NCI-H1436 (cell line): ENCODE measurements around the gene BCAT1.
"Not testable (repeated sequence)": the region's sequence is repeated elsewhere in the genome, so short reads cannot be mapped to it uniquely, and the experiment has no call there.

Source experiments
- DNase-seq: peaks from one replicate; lab custom pipeline; 2025; lab: John Stamatoyannopoulos, UW

Gene BCAT1

GRCh38 chr12:24956351-24956750 lies 7.5 kb upstream of the BCAT1 start:
- not testable (repeated sequence) for DNase-seq

- DNase-seq: no peak
Measured at GRCh38 chr12:24955853-24956252, 7.0 kb upstream of the BCAT1 start.

- DNase-seq: no peak
Measured at GRCh38 chr12:24955389-24955788, 6.5 kb upstream of the BCAT1 start.

GRCh38 chr12:24954261-24954660 lies 5.4 kb upstream of the BCAT1 start:
- no peak for DNase-seq

GRCh38 chr12:24952389-24952788 lies 3.5 kb upstream of the BCAT1 start:
- DNase-seq: no peak

- DNase-seq: no peak
Measured at GRCh38 chr12:24950231-24950834, 1.4 kb upstream of the BCAT1 start.

- DNase-seq: no peak
Measured at GRCh38 chr12:24948420-24948756, 513 bp downstream of the BCAT1 start.

GRCh38 chr12:24947541-24948419 lies 1.1 kb downstream of the BCAT1 start:
- DNase-seq: no peak

- no peak for DNase-seq
Measured at GRCh38 chr12:24945845-24946244, 3.1 kb downstream of the BCAT1 start.

- no peak for DNase-seq
Measured at GRCh38 chr12:24945039-24945438, 3.9 kb downstream of the BCAT1 start.

GRCh38 chr12:24944601-24944975 lies 4.3 kb downstream of the BCAT1 start:
- no peak for DNase-seq

- no peak for DNase-seq
Measured at GRCh38 chr12:24943947-24944600, 4.8 kb downstream of the BCAT1 start.

GRCh38 chr12:24940157-24940556 lies 8.7 kb downstream of the BCAT1 start:
- DNase-seq: no peak

- not testable (repeated sequence) for DNase-seq
Measured at GRCh38 chr12:24939551-24939950, 9.3 kb downstream of the BCAT1 start.

GRCh38 chr12:24938341-24938740 lies 10.6 kb downstream of the BCAT1 start:
- DNase-seq: no peak

GRCh38 chr12:24937553-24938244 lies 11.2 kb downstream of the BCAT1 start:
- DNase-seq: no peak

GRCh38 chr12:24933694-24934407 lies 15.1 kb downstream of the BCAT1 start:
- no peak for DNase-seq

GRCh38 chr12:24931666-24932405 lies 17.1 kb downstream of the BCAT1 start:
- DNase-seq: no peak

GRCh38 chr12:24929953-24930352 lies 18.9 kb downstream of the BCAT1 start:
- DNase-seq: no peak

- DNase-seq: not testable (repeated sequence)
Measured at GRCh38 chr12:24928533-24929306, 20.2 kb downstream of the BCAT1 start.
